ENCODE measurements around the gene REM2. TPM values are rescaled to one million over a fixed set of nuclear protein-coding genes. Genes with fewer than 3 reads are reported as not detected.

The REM2 gene
- 2.5 TPM for polyA plus RNA-seq (2013, experiment 1 of 4)
- 2.1 TPM for polyA plus RNA-seq (2013, experiment 2 of 4)
- polyA plus RNA-seq (2013, experiment 3 of 4) = 2.9 TPM
- polyA plus RNA-seq (2013, experiment 4 of 4) = 2.2 TPM

GRCh38 chr14:22883173-22883976 lies at the start of gene REM2:
TSS of gene REM2 (plus strand) at chr14:22883222. CDS start at chr14:22883288, 66 bp downstream.
- Histone ChIP-seq H3K27me3 (ENCODE audit: control insufficient read depth, insufficient read depth, low read length, poor library complexity, severe bottlenecking) (peaks cover 22% of the 10 kb centered on the region), H3K36me3 (ENCODE audit: control insufficient read depth, insufficient read depth, low read length) (no peaks in the 10 kb centered on the region), H3K4me3 (ENCODE audit: insufficient read depth, low read depth, low read length) (no peak within 1 kb of the TSS), H3K9me3 (ENCODE audit: control insufficient read depth, low read length) (no peaks in the 10 kb centered on the region), H3K27ac (ENCODE audit: insufficient read depth, low read depth, low read length, poor library complexity, severe bottlenecking) (peak within 1 kb of the TSS; percentile 56), H3K4me1 (ENCODE audit: control insufficient read depth, insufficient read depth, low read length) (peaks cover 38% of the 10 kb centered on the region)
- WGBS, 2 experiments = 15 to 19% methylated on average over 14 to 15 of the region's 15 CpGs

GRCh38 chr14:22835505-22835904 lies 47.5 kb upstream of the REM2 start:
- no peak overlapping the region for H3K27ac ChIP-seq (ENCODE audit: insufficient read depth, low read depth, low read length, poor library complexity, severe bottlenecking)

GRCh38 chr14:22836301-22837113 lies 46.5 kb upstream of the REM2 start, which contains the start of gene MMP14:
TSS of gene MMP14 (plus strand) at chr14:22836585. CDS start at chr14:22836818, 233 bp downstream.
- WGBS, 2 experiments = 1% methylated on average over 46 of the region's 46 CpGs
- Histone ChIP-seq H3K4me3 (ENCODE audit: insufficient read depth, low read depth, low read length) (peak within 1 kb of the TSS; percentile 65), H3K36me3 (ENCODE audit: control insufficient read depth, insufficient read depth, low read length) (peaks cover 12% of the 10 kb centered on the region), H3K27me3 (ENCODE audit: control insufficient read depth, insufficient read depth, low read length, poor library complexity, severe bottlenecking) (peaks cover 22% of the 10 kb centered on the region), H3K27ac (ENCODE audit: insufficient read depth, low read depth, low read length, poor library complexity, severe bottlenecking) (no peak within 1 kb of the TSS), H3K9me3 (ENCODE audit: control insufficient read depth, low read length) (no peaks in the 10 kb centered on the region), H3K4me1 (ENCODE audit: control insufficient read depth, insufficient read depth, low read length) (peaks cover 11% of the 10 kb centered on the region)

More at GRCh38 chr14:22835505-22835904, 47.5 kb upstream of the REM2 start:
- 86% methylated on average over 3 of the region's 3 CpGs for WGBS, 2 experiments
- Histone ChIP-seq H3K4me1 (ENCODE audit: control insufficient read depth, insufficient read depth, low read length) (peaks cover 15% of the 10 kb centered on the region), H3K36me3 (ENCODE audit: control insufficient read depth, insufficient read depth, low read length) (peaks cover 12% of the 10 kb centered on the region), H3K4me3 (ENCODE audit: insufficient read depth, low read depth, low read length) (no peak overlapping the region), H3K27me3 (ENCODE audit: control insufficient read depth, insufficient read depth, low read length, poor library complexity, severe bottlenecking) (peaks cover 22% of the 10 kb centered on the region), H3K9me3 (ENCODE audit: control insufficient read depth, low read length) (no peaks in the 10 kb centered on the region)

- Histone ChIP-seq H3K27me3 (ENCODE audit: control insufficient read depth, insufficient read depth, low read length, poor library complexity, severe bottlenecking) (peaks cover 22% of the 10 kb centered on the region), H3K4me3 (ENCODE audit: insufficient read depth, low read depth, low read length) (peak overlapping the region; percentile 65), H3K4me1 (ENCODE audit: control insufficient read depth, insufficient read depth, low read length) (peaks cover 11% of the 10 kb centered on the region), H3K9me3 (ENCODE audit: control insufficient read depth, low read length) (no peaks in the 10 kb centered on the region), H3K27ac (ENCODE audit: insufficient read depth, low read depth, low read length, poor library complexity, severe bottlenecking) (no peak overlapping the region), H3K36me3 (ENCODE audit: control insufficient read depth, insufficient read depth, low read length) (peaks cover 10% of the 10 kb centered on the region)
- WGBS, 2 experiments = 2% methylated on average over 56 to 57 of the region's 57 CpGs
Measured at GRCh38 chr14:22837114-22837749, 45.8 kb upstream of the REM2 start.

- H3K4me3 ChIP-seq (ENCODE audit: insufficient read depth, low read depth, low read length) = peak overlapping the region; percentile 65
Measured at GRCh38 chr14:22837750-22838538, 45.1 kb upstream of the REM2 start.

GRCh38 chr14:22838631-22839041 lies 44.4 kb upstream of the REM2 start:
- Histone ChIP-seq H3K36me3 (ENCODE audit: control insufficient read depth, insufficient read depth, low read length) (peaks cover 5% of the 10 kb centered on the region), H3K4me1 (ENCODE audit: control insufficient read depth, insufficient read depth, low read length) (peaks cover 11% of the 10 kb centered on the region), H3K27ac (ENCODE audit: insufficient read depth, low read depth, low read length, poor library complexity, severe bottlenecking) (no peak overlapping the region), H3K9me3 (ENCODE audit: control insufficient read depth, low read length) (no peaks in the 10 kb centered on the region), H3K27me3 (ENCODE audit: control insufficient read depth, insufficient read depth, low read length, poor library complexity, severe bottlenecking) (peaks cover 22% of the 10 kb centered on the region), H3K4me3 (ENCODE audit: insufficient read depth, low read depth, low read length) (no peak overlapping the region)
- WGBS, 2 experiments = 75 to 86% methylated on average over 6 of the region's 6 CpGs

More at GRCh38 chr14:22837750-22838538, 45.1 kb upstream of the REM2 start:
- 31 to 32% methylated on average over 24 to 25 of the region's 25 CpGs for WGBS, 2 experiments
- H3K9me3 ChIP-seq (ENCODE audit: control insufficient read depth, low read length) = no peaks in the 10 kb centered on the region
- peaks cover 10% of the 10 kb centered on the region for H3K36me3 ChIP-seq (ENCODE audit: control insufficient read depth, insufficient read depth, low read length)
- peaks cover 11% of the 10 kb centered on the region for H3K4me1 ChIP-seq (ENCODE audit: control insufficient read depth, insufficient read depth, low read length)
- peaks cover 22% of the 10 kb centered on the region for H3K27me3 ChIP-seq (ENCODE audit: control insufficient read depth, insufficient read depth, low read length, poor library complexity, severe bottlenecking)
- H3K27ac ChIP-seq (ENCODE audit: insufficient read depth, low read depth, low read length, poor library complexity, severe bottlenecking) = no peak overlapping the region

GRCh38 chr14:22839159-22839779 lies 43.8 kb upstream of the REM2 start:
- peaks cover 11% of the 10 kb centered on the region for H3K4me1 ChIP-seq (ENCODE audit: control insufficient read depth, insufficient read depth, low read length)
- H3K9me3 ChIP-seq (ENCODE audit: control insufficient read depth, low read length) = no peaks in the 10 kb centered on the region
- H3K27me3 ChIP-seq (ENCODE audit: control insufficient read depth, insufficient read depth, low read length, poor library complexity, severe bottlenecking) = peaks cover 22% of the 10 kb centered on the region
- no peaks in the 10 kb centered on the region for H3K36me3 ChIP-seq (ENCODE audit: control insufficient read depth, insufficient read depth, low read length)
- 92 to 94% methylated on average over 6 of the region's 6 CpGs for WGBS, 2 experiments
- no peak overlapping the region for H3K4me3 ChIP-seq (ENCODE audit: insufficient read depth, low read depth, low read length)
- H3K27ac ChIP-seq (ENCODE audit: insufficient read depth, low read depth, low read length, poor library complexity, severe bottlenecking) = no peak overlapping the region

- H3K4me3 ChIP-seq (ENCODE audit: insufficient read depth, low read depth, low read length) = no peak overlapping the region
- H3K4me1 ChIP-seq (ENCODE audit: control insufficient read depth, insufficient read depth, low read length) = peaks cover 7% of the 10 kb centered on the region
- H3K27ac ChIP-seq (ENCODE audit: insufficient read depth, low read depth, low read length, poor library complexity, severe bottlenecking) = no peak overlapping the region
- H3K27me3 ChIP-seq (ENCODE audit: control insufficient read depth, insufficient read depth, low read length, poor library complexity, severe bottlenecking) = peaks cover 22% of the 10 kb centered on the region
- no peaks in the 10 kb centered on the region for H3K9me3 ChIP-seq (ENCODE audit: control insufficient read depth, low read length)
- no peaks in the 10 kb centered on the region for H3K36me3 ChIP-seq (ENCODE audit: control insufficient read depth, insufficient read depth, low read length)
- WGBS, 2 experiments = 93 to 95% methylated on average over 9 of the region's 9 CpGs
Measured at GRCh38 chr14:22841311-22841710, 41.7 kb upstream of the REM2 start.

GRCh38 chr14:22841769-22842168 lies 41.3 kb upstream of the REM2 start:
- no peak overlapping the region for H3K27ac ChIP-seq (ENCODE audit: insufficient read depth, low read depth, low read length, poor library complexity, severe bottlenecking)
- H3K27me3 ChIP-seq (ENCODE audit: control insufficient read depth, insufficient read depth, low read length, poor library complexity, severe bottlenecking) = peaks cover 19% of the 10 kb centered on the region
- H3K4me3 ChIP-seq (ENCODE audit: insufficient read depth, low read depth, low read length) = no peak overlapping the region
- WGBS, 2 experiments = 94% methylated on average over 8 of the region's 8 CpGs
- H3K36me3 ChIP-seq (ENCODE audit: control insufficient read depth, insufficient read depth, low read length) = no peaks in the 10 kb centered on the region
- no peaks in the 10 kb centered on the region for H3K9me3 ChIP-seq (ENCODE audit: control insufficient read depth, low read length)
- peaks cover 7% of the 10 kb centered on the region for H3K4me1 ChIP-seq (ENCODE audit: control insufficient read depth, insufficient read depth, low read length)
